ENCODE results near the gene MR1.

- TF ChIP-seq, protein P1, sequence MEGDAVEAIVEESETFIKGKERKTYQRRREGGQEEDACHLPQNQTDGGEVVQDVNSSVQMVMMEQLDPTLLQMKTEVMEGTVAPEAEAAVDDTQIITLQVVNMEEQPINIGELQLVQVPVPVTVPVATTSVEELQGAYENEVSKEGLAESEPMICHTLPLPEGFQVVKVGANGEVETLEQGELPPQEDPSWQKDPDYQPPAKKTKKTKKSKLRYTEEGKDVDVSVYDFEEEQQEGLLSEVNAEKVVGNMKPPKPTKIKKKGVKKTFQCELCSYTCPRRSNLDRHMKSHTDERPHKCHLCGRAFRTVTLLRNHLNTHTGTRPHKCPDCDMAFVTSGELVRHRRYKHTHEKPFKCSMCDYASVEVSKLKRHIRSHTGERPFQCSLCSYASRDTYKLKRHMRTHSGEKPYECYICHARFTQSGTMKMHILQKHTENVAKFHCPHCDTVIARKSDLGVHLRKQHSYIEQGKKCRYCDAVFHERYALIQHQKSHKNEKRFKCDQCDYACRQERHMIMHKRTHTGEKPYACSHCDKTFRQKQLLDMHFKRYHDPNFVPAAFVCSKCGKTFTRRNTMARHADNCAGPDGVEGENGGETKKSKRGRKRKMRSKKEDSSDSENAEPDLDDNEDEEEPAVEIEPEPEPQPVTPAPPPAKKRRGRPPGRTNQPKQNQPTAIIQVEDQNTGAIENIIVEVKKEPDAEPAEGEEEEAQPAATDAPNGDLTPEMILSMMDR (conservative IDR thresholded peaks at IDR 0.05 in 1 of 2, IDR thresholded peaks at IDR 0.05 in 1 of 2; ENCODE audit: extremely low read depth in 1 of 2, insufficient read depth in 1 of 2, low read depth in 1 of 2, low read length in 2 of 2) = no peak
- TF ChIP-seq EZH2 (IDR thresholded peaks at IDR 0.05; ENCODE audit: borderline replicate concordance, low read length) = no peak
Measured at GRCh38 chr1:180988253-180988752, 45.5 kb upstream of the MR1 start.

Data from mammary epithelial cell (primary cell).